ENCODE results near the gene SLC6A12. TPM values are rescaled to one million over a fixed set of nuclear protein-coding genes. Genes with fewer than 3 reads are reported as not detected.

The SLC6A12 gene
- polyA plus RNA-seq, 1 of the 3 experiments (the other 2 are of a cell fraction): 0.02 TPM

DNA sequence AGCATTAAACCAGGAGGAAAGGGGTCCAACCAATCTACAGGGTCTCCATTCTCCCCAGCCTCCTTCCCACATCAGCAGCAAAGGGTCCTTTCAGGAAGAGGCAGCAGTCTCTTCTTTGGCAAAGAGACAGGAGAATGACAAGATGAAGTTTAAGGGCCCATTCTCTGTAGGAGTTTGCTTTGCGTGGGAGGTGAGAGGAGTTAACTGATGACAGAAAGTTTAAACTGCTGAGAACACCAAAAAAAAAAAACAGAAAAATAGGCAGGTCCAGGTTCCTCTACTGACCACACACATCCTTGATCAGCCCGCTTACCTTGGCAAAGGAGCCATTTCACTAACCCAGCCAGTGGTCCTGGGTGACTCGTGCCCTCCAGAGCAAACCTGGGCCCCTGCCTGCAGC lies 43.0 kb upstream of the SLC6A12 start (continued):
- no peak for TF ChIP-seq TAF1 (IDR thresholded peaks at IDR 0.05; ENCODE audit: borderline replicate concordance, low read depth, low read length)
- TF ChIP-seq, protein P1, sequence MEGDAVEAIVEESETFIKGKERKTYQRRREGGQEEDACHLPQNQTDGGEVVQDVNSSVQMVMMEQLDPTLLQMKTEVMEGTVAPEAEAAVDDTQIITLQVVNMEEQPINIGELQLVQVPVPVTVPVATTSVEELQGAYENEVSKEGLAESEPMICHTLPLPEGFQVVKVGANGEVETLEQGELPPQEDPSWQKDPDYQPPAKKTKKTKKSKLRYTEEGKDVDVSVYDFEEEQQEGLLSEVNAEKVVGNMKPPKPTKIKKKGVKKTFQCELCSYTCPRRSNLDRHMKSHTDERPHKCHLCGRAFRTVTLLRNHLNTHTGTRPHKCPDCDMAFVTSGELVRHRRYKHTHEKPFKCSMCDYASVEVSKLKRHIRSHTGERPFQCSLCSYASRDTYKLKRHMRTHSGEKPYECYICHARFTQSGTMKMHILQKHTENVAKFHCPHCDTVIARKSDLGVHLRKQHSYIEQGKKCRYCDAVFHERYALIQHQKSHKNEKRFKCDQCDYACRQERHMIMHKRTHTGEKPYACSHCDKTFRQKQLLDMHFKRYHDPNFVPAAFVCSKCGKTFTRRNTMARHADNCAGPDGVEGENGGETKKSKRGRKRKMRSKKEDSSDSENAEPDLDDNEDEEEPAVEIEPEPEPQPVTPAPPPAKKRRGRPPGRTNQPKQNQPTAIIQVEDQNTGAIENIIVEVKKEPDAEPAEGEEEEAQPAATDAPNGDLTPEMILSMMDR (IDR thresholded peaks at IDR 0.05): no peak
- TF ChIP-seq POLR2AphosphoS5 (IDR thresholded peaks at IDR 0.05; ENCODE audit: low read depth, low read length): no peak
- TF ChIP-seq MXI1 (IDR thresholded peaks at IDR 0.05; ENCODE audit: low read depth, low read length): no peak

DNA sequence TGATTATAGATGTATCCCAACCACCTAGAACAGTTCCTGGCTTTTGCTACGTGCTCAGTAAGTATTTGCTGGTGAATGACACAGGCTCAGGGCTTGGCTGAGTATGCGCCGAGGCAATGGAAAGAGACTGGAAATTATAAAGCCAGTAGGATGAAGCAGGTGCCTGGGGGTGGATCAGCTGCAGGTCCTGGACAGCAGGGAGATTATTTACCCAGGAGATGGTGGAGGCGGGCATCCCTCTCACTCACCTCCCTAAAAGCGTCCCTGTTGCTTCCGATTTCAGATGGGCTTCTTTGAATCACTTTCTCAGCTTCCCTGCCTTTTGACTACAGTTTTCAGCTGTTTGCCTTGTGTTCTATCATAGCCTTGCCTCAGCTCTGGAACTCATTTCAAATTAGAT lies 42.3 kb upstream of the SLC6A12 start:
- POLR2A ChIA-PET: no interaction called here
- 75% methylated on average over 6 of the region's 6 CpGs for WGBS (ENCODE audit: low lambda C conversion rate)
- Histone ChIP-seq H3K4me2 (no peak overlapping the region), H3K79me2 (ENCODE audit: insufficient read depth) (no peaks in the 10 kb centered on the region), H3K9me2 (no peaks in the 10 kb centered on the region), H3K36me3 (replicated peaks in 1 of 2; ENCODE audit: control insufficient read depth in 1 of 2, insufficient read depth in 2 of 2, low read length in 1 of 2) (no peaks in the 10 kb centered on the region), H3K27ac (ENCODE audit: low read depth in 2 of 2, low read length in 1 of 2) (no peak overlapping the region), H3K9me3 (no peaks in the 10 kb centered on the region), H3K4me3 (ENCODE audit: low read depth in 2 of 2, low read length in 1 of 2) (no peak overlapping the region), H2AFZ (ENCODE audit: low read depth) (no peak overlapping the region), H3K9ac (no peak overlapping the region), H3F3A (replicated peaks; ENCODE audit: insufficient read depth) (no peaks in the 10 kb centered on the region), H4K20me1 (ENCODE audit: insufficient read depth) (no peaks in the 10 kb centered on the region), H3K4me1 (ENCODE audit: control insufficient read depth in 1 of 2, insufficient read depth in 2 of 2, low read depth in 1 of 2, low read length in 1 of 2) (no peaks in the 10 kb centered on the region), H3K27me3 (ENCODE audit: insufficient read depth) (no peaks in the 10 kb centered on the region; the same call in 1 of the 2 replicates)
- TF ChIP-seq JUND (IDR thresholded peaks at IDR 0.05) (no peak), USF1 (IDR thresholded peaks at IDR 0.05; ENCODE audit: borderline replicate concordance, low read depth) (no peak), RCOR1 (IDR thresholded peaks at IDR 0.05; ENCODE audit: low read length) (no peak), REST (IDR thresholded peaks at IDR 0.05; ENCODE audit: low read depth, low read length) (no peak), MXI1 (IDR thresholded peaks at IDR 0.05; ENCODE audit: low read depth, low read length) (no peak), CHD2 (IDR thresholded peaks at IDR 0.05; ENCODE audit: low read length, partially characterized antibody) (no peak), PBX3 (IDR thresholded peaks at IDR 0.05) (no peak), ZBTB33 (IDR thresholded peaks at IDR 0.05; ENCODE audit: borderline replicate concordance, low read depth) (no peak), FOXM1 (IDR thresholded peaks at IDR 0.05; ENCODE audit: low read depth) (no peak), NFIC (IDR thresholded peaks at IDR 0.05; ENCODE audit: borderline replicate concordance) (no peak), RFX5 (IDR thresholded peaks at IDR 0.05; ENCODE audit: low read length) (no peak), MAX (IDR thresholded peaks at IDR 0.05; ENCODE audit: low read depth) (no peak), FOSL2 (IDR thresholded peaks at IDR 0.05; ENCODE audit: borderline replicate concordance, low read depth) (no peak), POLR2AphosphoS5 (IDR thresholded peaks at IDR 0.05; ENCODE audit: low read depth, low read length) (no peak), TCF12 (IDR thresholded peaks at IDR 0.05) (no peak)
- TF ChIP-seq, protein P1 (IDR thresholded peaks at IDR 0.05): no peak
- DNase-seq: no peak
- CTCF ChIA-PET: no interaction called here
